Neural cell (in vitro differentiated cells): ENCODE data around the gene CBFA2T3.

Source experiments
- EZH2 ChIP-seq: fragments of 200-600, 300-800 bp; shearing (Covaris generic), sonication (generic); IDR thresholded peaks from 2 replicates; pipeline ENCODE4 v1.6.1; 2014; ENCODE audit warnings: antibody characterized with exemption, low read length, borderline replicate concordance, mild to moderate bottlenecking; ENCODE audit not compliant: insufficient read depth, poor library complexity, severe bottlenecking
- MXI1 ChIP-seq: fragments of 450-650 bp; conservative IDR thresholded peaks from 2 replicates; pipeline ENCODE4 v1.6.1; 2014; ENCODE audit warnings: antibody characterized with exemption, mild to moderate bottlenecking; ENCODE audit not compliant: poor library complexity, severe bottlenecking
- POLR2AphosphoS5 ChIP-seq: IDR thresholded peaks from 2 replicates; pipeline ENCODE4 v1.6.1; 2012
- RAD21 ChIP-seq: fragments of 450-650 bp; conservative IDR thresholded peaks from 2 replicates; pipeline ENCODE4 v1.6.1; 2014; ENCODE audit warnings: antibody characterized with exemption, mild to moderate bottlenecking, moderate library complexity
- SMC3 ChIP-seq: fragments of 450-650 bp; conservative IDR thresholded peaks from 2 replicates; pipeline ENCODE4 v1.6.1; 2014; ENCODE audit warnings: antibody characterized with exemption, mild to moderate bottlenecking, moderate library complexity; ENCODE audit not compliant: poor library complexity
- TAF1 ChIP-seq: IDR thresholded peaks from 2 replicates; pipeline ENCODE4 v1.6.1; 2012; ENCODE audit warnings: low read depth
- TF ChIP-seq, protein P1 (sequence below): fragments of 450-650 bp; IDR thresholded peaks from 2 replicates; pipeline ENCODE4 v1.5.1; 2014; ENCODE audit warnings: antibody characterized with exemption, mild to moderate bottlenecking, moderate library complexity; ENCODE audit not compliant: poor library complexity, severe bottlenecking
- TF ChIP-seq, protein P2 (sequence below): IDR thresholded peaks from 2 replicates; pipeline ENCODE4 v1.6.1; 2012; ENCODE audit warnings: borderline replicate concordance

DNA sequence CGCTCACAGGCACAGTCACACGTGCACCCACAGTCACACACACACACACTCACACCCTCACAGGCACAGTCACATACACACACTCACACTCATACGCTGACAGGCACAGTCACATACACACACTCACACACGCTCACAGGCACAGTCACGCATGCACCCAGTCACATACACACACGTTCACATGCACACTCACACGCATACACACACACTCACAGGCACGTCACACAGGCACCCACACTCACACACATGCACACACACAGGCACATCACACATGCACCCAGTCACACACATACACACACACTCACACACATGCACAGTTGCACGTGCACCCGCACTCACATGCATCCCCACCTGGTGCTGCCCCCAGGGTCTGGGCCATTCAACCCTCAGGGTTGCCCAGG, 46.1 kb upstream of the CBFA2T3 start:
- TF ChIP-seq, protein P1, sequence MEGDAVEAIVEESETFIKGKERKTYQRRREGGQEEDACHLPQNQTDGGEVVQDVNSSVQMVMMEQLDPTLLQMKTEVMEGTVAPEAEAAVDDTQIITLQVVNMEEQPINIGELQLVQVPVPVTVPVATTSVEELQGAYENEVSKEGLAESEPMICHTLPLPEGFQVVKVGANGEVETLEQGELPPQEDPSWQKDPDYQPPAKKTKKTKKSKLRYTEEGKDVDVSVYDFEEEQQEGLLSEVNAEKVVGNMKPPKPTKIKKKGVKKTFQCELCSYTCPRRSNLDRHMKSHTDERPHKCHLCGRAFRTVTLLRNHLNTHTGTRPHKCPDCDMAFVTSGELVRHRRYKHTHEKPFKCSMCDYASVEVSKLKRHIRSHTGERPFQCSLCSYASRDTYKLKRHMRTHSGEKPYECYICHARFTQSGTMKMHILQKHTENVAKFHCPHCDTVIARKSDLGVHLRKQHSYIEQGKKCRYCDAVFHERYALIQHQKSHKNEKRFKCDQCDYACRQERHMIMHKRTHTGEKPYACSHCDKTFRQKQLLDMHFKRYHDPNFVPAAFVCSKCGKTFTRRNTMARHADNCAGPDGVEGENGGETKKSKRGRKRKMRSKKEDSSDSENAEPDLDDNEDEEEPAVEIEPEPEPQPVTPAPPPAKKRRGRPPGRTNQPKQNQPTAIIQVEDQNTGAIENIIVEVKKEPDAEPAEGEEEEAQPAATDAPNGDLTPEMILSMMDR: no peak
- TF ChIP-seq, protein P2, sequence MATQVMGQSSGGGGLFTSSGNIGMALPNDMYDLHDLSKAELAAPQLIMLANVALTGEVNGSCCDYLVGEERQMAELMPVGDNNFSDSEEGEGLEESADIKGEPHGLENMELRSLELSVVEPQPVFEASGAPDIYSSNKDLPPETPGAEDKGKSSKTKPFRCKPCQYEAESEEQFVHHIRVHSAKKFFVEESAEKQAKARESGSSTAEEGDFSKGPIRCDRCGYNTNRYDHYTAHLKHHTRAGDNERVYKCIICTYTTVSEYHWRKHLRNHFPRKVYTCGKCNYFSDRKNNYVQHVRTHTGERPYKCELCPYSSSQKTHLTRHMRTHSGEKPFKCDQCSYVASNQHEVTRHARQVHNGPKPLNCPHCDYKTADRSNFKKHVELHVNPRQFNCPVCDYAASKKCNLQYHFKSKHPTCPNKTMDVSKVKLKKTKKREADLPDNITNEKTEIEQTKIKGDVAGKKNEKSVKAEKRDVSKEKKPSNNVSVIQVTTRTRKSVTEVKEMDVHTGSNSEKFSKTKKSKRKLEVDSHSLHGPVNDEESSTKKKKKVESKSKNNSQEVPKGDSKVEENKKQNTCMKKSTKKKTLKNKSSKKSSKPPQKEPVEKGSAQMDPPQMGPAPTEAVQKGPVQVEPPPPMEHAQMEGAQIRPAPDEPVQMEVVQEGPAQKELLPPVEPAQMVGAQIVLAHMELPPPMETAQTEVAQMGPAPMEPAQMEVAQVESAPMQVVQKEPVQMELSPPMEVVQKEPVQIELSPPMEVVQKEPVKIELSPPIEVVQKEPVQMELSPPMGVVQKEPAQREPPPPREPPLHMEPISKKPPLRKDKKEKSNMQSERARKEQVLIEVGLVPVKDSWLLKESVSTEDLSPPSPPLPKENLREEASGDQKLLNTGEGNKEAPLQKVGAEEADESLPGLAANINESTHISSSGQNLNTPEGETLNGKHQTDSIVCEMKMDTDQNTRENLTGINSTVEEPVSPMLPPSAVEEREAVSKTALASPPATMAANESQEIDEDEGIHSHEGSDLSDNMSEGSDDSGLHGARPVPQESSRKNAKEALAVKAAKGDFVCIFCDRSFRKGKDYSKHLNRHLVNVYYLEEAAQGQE: no peak
- TF ChIP-seq EZH2 (no peak), POLR2AphosphoS5 (no peak), SMC3 (no peak), RAD21 (no peak), MXI1 (no peak), TAF1 (no peak)
